Fibroblast of skin of right quadriceps (primary cell): ENCODE results near the gene FAM237A.

Experiments
- DNase-seq: peaks from one replicate; pipeline ENCODE4 v3.0.0-alpha.2; 2013

The FAM237A gene

DNA sequence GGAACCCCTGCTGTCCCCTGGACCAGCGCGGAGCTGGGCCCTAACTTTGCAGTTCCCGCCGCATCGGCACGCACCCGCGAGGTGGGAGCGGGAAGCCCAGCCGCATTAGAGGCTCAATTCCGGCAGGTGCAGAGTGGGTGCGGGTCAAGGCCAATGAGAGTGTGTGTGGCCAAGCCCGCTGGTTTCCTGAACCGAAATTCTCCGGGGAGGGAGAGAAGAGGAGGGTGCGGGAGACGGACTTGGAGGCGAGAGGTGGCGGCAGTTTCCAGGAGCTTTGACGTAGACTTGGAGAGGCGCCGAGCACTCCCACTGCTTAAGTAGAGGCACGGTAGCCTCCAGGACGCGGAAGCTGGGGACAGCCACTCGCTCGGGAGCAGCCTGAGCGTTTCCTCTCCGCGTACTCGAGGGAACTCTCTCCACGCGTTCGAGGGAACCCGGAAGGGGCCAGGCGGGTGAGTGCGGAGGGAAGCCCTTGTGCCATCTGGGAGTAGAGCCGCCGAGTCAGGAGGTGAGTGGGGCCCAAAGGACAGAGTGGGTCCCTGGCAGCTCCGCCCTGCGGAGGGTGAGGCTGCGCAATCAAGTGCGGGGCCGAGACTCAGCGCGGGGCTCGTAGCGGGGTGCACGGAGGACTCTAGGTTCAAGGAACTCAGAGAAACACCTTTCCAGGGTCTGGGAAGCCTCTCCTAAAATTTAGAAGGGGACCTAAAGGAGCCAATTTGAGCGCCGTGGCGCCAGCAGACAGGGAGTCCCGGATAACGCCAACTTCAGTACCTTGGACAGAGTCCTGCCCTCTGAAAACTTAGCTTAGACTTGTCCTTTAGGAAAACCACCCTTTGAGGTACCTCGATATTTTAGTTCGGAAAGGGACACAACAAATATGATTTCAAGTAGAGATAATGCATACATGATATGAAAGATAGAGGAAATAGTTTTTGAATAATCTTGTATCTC is at the start of gene FAM237A:
Gene FAM237A, plus strand, starts transcription at position 413 of the 951 bp plus-strand sequence. CDS start 1,750 bp downstream, outside the sequence.
- DNase-seq: peak; percentile 63

- no peak for DNase-seq
Measured at GRCh38 chr2:206597717-206598218, 44.5 kb upstream of the FAM237A start.

- no peak for DNase-seq
Measured at GRCh38 chr2:206603243-206603642, 39.0 kb upstream of the FAM237A start.

DNA sequence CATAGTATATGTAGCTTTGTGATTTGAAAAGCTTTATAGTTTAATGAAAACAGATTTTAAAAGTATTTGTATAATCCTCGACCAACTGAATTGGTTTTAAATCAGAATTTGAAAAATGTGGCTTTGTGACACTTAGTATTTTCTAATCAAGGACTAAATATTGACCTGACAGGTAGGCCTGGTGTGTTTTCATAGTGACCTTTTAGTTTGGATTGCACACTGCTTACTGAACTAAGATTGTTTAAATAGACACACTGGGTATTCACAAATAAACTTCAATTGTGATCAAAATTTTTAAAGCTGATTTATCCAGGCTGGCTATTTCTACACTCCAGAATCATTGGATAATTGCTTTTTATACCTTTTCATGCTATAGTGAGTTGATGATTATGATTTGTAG is 31.8 kb upstream of the FAM237A start:
- DNase-seq: no peak

DNA sequence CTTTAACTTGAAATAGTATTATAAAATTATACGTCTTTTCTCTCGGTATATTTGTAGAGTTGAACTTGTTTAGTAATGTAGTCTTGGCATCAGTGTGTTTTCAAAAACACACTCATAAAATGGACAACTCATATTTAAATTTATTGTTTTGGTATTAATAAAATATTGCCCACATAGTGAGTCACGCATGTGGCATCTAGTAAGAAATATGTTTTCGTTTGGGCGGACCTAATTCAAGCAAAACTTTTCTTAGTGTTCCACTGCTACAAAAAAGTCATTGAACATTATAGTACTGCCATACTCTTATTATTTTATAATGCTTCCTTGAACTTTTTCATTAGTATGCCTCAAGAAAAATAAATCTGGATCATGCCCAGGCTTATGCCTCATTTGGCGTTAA is 31.1 kb upstream of the FAM237A start:
- DNase-seq: no peak

DNA sequence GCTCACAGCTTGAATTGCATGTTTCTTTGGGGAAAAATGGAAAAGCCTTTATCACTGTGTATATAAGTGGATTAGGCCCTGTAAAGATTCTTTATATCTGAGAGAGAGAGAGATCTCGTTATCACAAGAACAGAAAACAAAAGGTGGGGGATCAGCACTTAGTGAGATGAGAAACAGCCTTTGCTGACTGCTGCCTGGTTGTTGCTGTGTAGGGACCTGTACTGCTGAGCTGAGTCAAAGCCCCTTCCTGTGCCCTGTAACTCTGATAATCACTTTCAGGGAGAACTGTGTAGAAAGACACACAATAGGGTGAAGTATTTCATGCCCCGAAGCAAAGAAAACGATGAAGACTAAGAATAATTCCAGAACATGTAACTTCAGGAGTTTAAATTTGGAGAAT is 30.6 kb upstream of the FAM237A start:
- DNase-seq: no peak

GRCh38 chr2:206614811-206615210 is 27.5 kb upstream of the FAM237A start:
- peak; percentile 18 for DNase-seq

GRCh38 chr2:206615417-206616089 is 26.7 kb upstream of the FAM237A start:
- DNase-seq: no peak

- DNase-seq: no peak
Measured at GRCh38 chr2:206616151-206616550, 26.1 kb upstream of the FAM237A start.

GRCh38 chr2:206619011-206619410 is 23.3 kb upstream of the FAM237A start:
- DNase-seq: no peak

GRCh38 chr2:206626108-206626507 is 16.2 kb upstream of the FAM237A start:
- no peak for DNase-seq

DNA sequence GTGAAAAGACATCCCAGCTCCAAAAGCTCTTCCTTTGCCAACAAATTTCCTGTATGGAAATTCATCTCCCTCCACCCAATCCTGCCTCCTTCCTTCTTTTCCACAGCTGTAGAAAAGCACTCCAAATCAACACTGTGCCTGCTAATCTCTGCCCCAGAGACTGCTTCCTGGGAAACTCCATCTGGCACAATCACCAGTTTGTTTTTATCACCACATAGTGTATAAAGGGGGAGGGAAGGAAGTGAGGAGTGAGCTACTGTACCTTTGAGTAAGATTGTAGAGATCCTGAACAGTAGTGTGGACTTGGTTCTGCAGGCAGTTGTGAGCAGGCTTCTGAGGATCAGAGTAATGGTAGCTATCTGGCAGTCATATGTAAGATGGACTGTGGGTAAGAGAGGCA is 14.7 kb upstream of the FAM237A start:
- DNase-seq: no peak

- no peak for DNase-seq
Measured at GRCh38 chr2:206631340-206631739, 10.9 kb upstream of the FAM237A start.

DNA sequence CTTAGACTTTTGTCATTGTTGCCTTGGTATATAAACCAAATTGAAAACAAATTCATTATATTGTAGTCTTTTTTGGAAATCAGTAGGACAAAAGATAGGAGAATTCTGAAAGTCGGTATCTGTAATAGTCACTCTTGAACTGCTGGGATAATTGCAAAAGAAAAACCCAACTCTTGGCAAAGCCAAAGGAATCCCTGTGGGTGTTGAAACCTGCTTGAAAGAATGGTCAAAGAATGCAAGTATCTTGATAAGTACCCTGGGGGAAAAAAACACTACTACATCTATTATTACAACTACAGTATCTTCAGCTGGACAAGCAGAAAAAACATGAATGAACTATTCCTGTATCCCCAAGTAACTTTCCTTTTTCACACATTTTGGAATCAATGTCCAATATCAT is 7.3 kb upstream of the FAM237A start:
- DNase-seq: no peak

- no peak for DNase-seq
Measured at GRCh38 chr2:206639636-206640035, 2.7 kb upstream of the FAM237A start.

DNA sequence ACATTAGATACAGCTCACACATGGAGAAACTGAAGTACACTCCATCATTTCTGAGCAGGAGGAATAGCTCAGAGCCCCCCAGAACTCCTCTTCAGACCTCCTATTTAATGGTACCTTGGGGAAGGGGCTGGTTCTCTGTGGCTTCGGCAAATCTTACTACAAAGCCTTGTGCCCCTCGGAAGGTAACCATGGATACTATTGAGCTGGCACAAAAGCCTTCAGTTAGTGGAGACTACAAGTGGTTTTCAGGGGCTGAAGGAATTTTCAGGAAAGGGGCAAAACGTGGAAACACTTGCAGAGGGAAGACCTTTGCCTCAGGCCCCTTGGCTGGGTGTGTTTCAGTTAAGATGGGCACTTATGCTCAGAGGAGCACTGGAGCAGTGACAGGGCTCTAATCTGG is 1.1 kb upstream of the FAM237A start:
- DNase-seq: no peak

- DNase-seq: peak; percentile 23
Measured at GRCh38 chr2:206647985-206648384, 5.7 kb downstream of the FAM237A start.

GRCh38 chr2:206657087-206657486 is 14.8 kb downstream of the FAM237A start:
- DNase-seq: no peak

- DNase-seq: no peak
Measured at GRCh38 chr2:206665251-206665650, 23.0 kb downstream of the FAM237A start.

DNA sequence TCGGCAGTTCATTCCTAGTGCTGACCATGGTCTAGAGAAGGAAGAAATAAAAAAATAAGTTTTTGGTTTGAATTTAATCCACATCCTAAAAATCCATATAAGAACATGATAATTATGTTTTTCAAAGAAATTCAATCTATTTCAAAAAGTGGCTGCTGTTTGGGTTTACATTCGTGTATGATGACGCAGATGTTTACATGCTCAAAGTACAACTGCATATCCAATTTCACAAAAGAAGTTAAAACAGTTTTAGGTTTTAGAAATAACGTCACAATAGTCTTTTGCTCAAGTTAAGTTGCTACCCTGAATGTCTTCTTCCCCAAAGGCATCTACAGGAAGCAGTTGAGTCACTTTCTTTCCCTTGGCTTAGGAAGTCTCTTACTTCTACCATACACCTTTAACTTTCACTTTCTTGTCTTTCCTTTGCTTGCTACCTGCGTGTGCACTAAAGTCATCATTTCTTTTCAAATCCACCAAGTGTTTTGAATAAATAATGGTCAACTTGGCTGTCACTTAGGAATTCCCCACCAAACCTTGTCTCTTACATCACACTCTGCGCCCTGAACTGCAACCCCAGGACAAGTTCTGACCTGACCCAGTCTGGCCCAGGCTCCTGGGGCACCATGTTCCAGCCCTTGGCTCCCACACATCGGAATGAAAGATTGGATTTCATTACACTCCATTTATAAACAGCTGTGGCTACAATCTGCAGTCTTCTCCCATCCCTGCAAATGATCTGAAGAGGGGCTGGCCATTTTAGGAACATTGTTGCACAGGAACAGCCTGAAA is 28.4 kb downstream of the FAM237A start:
- no peak for DNase-seq

- DNase-seq: no peak
Measured at GRCh38 chr2:206683546-206683945, 41.3 kb downstream of the FAM237A start.

DNA sequence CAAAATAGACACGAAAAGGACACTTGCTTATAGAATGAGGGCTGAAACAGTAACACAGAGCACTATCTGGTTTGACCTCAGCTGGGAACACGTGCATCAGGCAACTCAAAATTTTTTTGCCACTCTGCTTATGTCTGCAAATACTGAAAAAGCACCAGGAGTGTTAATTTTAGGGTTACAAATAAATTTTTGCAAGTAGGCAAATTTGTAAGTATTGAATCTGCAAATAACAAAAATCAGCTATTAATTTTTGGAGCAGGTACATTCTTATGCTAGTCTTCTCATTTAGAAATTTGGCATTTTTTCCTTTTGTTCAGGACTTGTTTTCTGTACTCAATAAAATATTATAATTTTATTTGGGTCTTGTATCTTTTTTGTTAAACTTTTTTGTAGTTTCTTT is 46.2 kb downstream of the FAM237A start:
- DNase-seq: no peak

GRCh38 chr2:206688990-206689389 is 46.7 kb downstream of the FAM237A start:
- DNase-seq: no peak
